ENCODE data around the gene UMOD. TPM values are rescaled to one million over a fixed set of nuclear protein-coding genes. Genes with fewer than 3 reads are reported as not detected.

Gene UMOD
- total RNA-seq, 4 donors from 2014 or later, result not detected

GRCh38 chr16:20369452-20370054 lies 17.0 kb upstream of the UMOD start:
- Histone ChIP-seq H3K4me1 (no peaks in the 10 kb centered on the region), H3K36me3 (no peaks in the 10 kb centered on the region), H3K9me3 (no peaks in the 10 kb centered on the region), H3K4me3 (no peak overlapping the region), H3K27me3 (no peaks in the 10 kb centered on the region), H3K27ac (no peak overlapping the region)
- intact Hi-C loops (cut with DNase I; ENCODE audit: low total_unique reads), result no loop called here
- no peak for TF ChIP-seq POLR2A (IDR thresholded peaks at IDR 0.05)
- TF ChIP-seq, protein P1, sequence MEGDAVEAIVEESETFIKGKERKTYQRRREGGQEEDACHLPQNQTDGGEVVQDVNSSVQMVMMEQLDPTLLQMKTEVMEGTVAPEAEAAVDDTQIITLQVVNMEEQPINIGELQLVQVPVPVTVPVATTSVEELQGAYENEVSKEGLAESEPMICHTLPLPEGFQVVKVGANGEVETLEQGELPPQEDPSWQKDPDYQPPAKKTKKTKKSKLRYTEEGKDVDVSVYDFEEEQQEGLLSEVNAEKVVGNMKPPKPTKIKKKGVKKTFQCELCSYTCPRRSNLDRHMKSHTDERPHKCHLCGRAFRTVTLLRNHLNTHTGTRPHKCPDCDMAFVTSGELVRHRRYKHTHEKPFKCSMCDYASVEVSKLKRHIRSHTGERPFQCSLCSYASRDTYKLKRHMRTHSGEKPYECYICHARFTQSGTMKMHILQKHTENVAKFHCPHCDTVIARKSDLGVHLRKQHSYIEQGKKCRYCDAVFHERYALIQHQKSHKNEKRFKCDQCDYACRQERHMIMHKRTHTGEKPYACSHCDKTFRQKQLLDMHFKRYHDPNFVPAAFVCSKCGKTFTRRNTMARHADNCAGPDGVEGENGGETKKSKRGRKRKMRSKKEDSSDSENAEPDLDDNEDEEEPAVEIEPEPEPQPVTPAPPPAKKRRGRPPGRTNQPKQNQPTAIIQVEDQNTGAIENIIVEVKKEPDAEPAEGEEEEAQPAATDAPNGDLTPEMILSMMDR (IDR thresholded peaks at IDR 0.05), result no peak
- DNase-seq, result no peak

DNA sequence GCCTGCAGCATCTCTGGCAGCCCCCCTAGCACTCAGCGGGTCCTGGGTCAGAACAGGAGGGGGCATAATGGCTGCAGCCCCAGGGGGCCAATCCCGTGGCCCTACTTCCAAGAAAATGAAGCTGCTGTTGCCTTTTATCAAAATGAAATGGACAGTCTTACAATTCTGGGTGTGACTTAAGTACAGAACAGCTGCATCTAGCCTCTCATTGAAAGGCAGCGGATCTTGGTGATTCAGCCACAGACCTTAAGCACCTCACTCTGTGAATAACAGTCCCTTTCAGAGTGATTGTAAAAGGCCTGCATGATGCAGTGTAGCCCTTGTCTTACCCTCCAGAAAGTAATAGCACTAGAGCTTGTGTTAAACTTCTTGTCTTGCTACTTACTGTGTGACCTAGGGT lies 11.5 kb upstream of the UMOD start:
- no peak for TF ChIP-seq POLR2A (IDR thresholded peaks at IDR 0.05)
- TF ChIP-seq, protein P1 (IDR thresholded peaks at IDR 0.05), result no peak
- Histone ChIP-seq H3K36me3 (no peaks in the 10 kb centered on the region), H3K4me1 (no peaks in the 10 kb centered on the region), H3K27me3 (no peaks in the 10 kb centered on the region), H3K4me3 (no peak overlapping the region), H3K27ac (no peak overlapping the region), H3K9me3 (no peaks in the 10 kb centered on the region)
- intact Hi-C loops (cut with DNase I; ENCODE audit: low total_unique reads), result no loop called here
- no peak for DNase-seq

DNA sequence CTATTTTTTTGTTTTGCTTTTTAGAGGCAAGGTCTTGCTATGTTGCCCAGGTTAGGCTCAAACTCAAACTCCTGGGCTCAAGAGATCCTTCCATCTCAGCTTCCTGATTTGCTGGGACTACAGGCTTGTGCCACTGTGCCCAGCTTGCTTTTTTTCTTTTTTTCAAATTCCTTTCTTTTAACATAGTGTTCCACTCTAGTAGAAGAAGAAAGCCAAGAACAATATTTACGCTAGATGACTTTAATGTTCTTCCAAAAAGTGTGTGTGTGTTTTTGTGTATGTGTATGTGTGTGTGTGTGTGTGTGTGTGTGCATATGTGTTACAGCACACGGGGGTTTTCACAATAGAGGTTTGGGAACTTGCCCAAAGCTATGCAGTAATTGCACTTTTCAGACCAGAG lies 10.7 kb upstream of the UMOD start:
- intact Hi-C loops (cut with DNase I; ENCODE audit: low total_unique reads), result no loop called here
- H3K4me3 ChIP-seq, result no peak overlapping the region
- no peak overlapping the region for H3K27ac ChIP-seq
- no peak for DNase-seq
- H3K4me1 ChIP-seq, result no peaks in the 10 kb centered on the region
- H3K27me3 ChIP-seq, result no peaks in the 10 kb centered on the region
- no peaks in the 10 kb centered on the region for H3K9me3 ChIP-seq
- H3K36me3 ChIP-seq, result no peaks in the 10 kb centered on the region
- TF ChIP-seq, protein P1 (IDR thresholded peaks at IDR 0.05), result no peak

DNA sequence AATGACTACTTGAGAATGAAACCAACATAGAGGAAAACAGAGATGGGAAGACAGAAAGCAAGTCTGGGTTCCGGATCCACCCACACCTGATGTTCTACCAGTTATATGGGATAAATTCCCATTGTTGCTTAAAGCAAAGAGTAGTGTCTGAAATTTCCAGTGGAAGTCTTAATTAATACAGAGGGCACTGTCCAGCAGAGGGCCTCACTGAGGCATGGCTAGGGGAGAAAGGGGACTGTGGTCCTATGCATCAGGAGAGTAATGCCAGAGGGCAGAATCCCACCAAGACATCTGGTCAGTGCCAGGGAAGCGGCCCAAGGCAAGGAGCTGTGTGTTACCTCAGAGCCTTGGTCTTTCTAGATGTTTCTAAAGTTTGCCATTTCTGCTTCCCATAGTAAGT lies 7.5 kb upstream of the UMOD start:
- Histone ChIP-seq H3K4me1 (no peaks in the 10 kb centered on the region), H3K4me3 (no peak overlapping the region), H3K9me3 (no peaks in the 10 kb centered on the region), H3K36me3 (no peaks in the 10 kb centered on the region), H3K27ac (no peak overlapping the region), H3K27me3 (no peaks in the 10 kb centered on the region)
- intact Hi-C loops (cut with DNase I; ENCODE audit: low total_unique reads), result no loop called here
- DNase-seq, result no peak
- TF ChIP-seq, protein P1 (IDR thresholded peaks at IDR 0.05), result no peak
- TF ChIP-seq POLR2A (IDR thresholded peaks at IDR 0.05), result no peak

DNA sequence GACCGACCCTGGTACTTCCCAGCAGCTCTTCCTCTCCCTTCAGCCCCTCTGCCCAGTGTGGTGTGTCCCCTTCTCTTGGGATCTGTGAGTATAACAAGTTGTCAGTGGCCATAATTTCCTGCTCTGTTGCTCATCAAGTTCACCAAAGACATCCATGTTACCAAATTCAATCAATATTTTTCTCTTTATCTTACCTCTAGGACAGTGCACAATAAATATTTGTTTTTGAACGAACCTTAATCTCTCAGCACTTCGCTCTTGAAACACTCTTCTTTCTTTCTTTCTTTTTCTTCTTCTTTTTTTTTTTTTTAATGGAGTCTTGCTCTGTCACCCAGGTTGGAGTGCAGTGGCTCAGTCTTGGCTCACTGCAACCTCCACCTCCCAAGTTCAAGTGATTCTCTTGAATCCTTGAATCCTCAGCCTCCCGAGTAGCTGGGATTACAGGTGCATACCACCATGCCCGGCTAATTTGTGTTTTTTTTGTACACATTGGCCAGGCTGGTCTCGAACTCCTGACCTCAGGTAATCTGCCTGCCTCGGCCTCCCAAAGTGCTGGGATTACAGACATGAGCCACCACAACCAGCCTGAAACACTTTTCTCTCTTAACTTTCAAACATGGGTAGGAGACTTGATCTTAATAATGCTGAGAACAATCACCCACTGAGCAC lies 2.7 kb upstream of the UMOD start:
- H3K27ac ChIP-seq, result no peak overlapping the region
- no peaks in the 10 kb centered on the region for H3K4me1 ChIP-seq
- no peaks in the 10 kb centered on the region for H3K36me3 ChIP-seq
- H3K27me3 ChIP-seq, result no peaks in the 10 kb centered on the region
- no peak for DNase-seq
- H3K4me3 ChIP-seq, result no peak overlapping the region
- no peaks in the 10 kb centered on the region for H3K9me3 ChIP-seq
- TF ChIP-seq, protein P1 (IDR thresholded peaks at IDR 0.05), result no peak
- TF ChIP-seq POLR2A (IDR thresholded peaks at IDR 0.05), result no peak
- intact Hi-C loops (cut with DNase I; ENCODE audit: low total_unique reads), result no loop called here

Data from uterus (tissue), 4 donors.